Endothelial cell of umbilical vein (primary cell): ENCODE results near the gene YPEL1. TPM values are rescaled to one million over a fixed set of nuclear protein-coding genes. Genes with fewer than 3 reads are reported as not detected.

ENCODE experiments used
- BruUV-seq: library from RNA; stranded (reverse); fragments of 400-500 nt; replicated peaks from 2 replicates; lab custom pipeline; 2021; lab: Mats Ljungman, UMichigan
- CTCF ChIA-PET: fragments of 300-600, 350-600 bp; sonication (Branson Sonifier 250); formaldehyde crosslinking; loops from one replicate; lab custom pipeline; 2021; ENCODE audit warnings: antibody characterized with exemption, inconsistent platforms; lab: Charles Lee
- POLR2A ChIA-PET: fragments of 300-600, 350-600 bp; sonication (Branson Sonifier 250); formaldehyde crosslinking; loops from one replicate; lab custom pipeline; 2021; ENCODE audit warnings: antibody characterized with exemption, inconsistent platforms; lab: Charles Lee
- DNase-seq: peaks from one replicate; pipeline ENCODE4 v3.0.0-alpha.2; 2011; ENCODE audit warnings: low read depth, low spot score
- FAIRE-seq: peaks from 2 replicates; lab custom pipeline; 2011; peaks lifted over from hg19 to GRCh38; lab: Jason Lieb, UNC
- H2AFZ ChIP-seq: 2 replicates; pipeline ENCODE4 v1.6.0; 2012; ENCODE audit warnings: low read depth, low read length, control low read depth, inconsistent platforms
- H3K27ac ChIP-seq: 2 replicates; pipeline ENCODE4 v1.5.1; 2011; ENCODE audit warnings: low read depth, mild to moderate bottlenecking, control low read depth, low read length, moderate library complexity; ENCODE audit not compliant: insufficient read depth
- H3K27me3 ChIP-seq, 2 experiments: 2 replicates each; pipeline versions ENCODE4 v1.6.0 to v1.6.1; 2011; ENCODE audit warnings: low read length in 2 of 2, mixed read lengths in 1 of 2; ENCODE audit not compliant: control insufficient read depth in 2 of 2, insufficient read depth in 2 of 2
- H3K36me3 ChIP-seq, 2 experiments: 2 replicates in 1 of 2; 3 replicates in 1 of 2; pipeline ENCODE4 v1.5.1; 2011; ENCODE audit warnings: low read length in 2 of 2, mild to moderate bottlenecking in 1 of 2, moderate library complexity in 1 of 2; ENCODE audit not compliant: control insufficient read depth in 2 of 2, insufficient read depth in 2 of 2; ENCODE audit errors: extremely low read depth in 1 of 2
- H3K4me1 ChIP-seq: 3 replicates; pipeline ENCODE4 v1.5.1; 2011; ENCODE audit warnings: mild to moderate bottlenecking, low read length; ENCODE audit not compliant: control insufficient read depth, insufficient read depth; ENCODE audit errors: extremely low read depth
- H3K4me2 ChIP-seq: 2 replicates; pipeline ENCODE4 v1.6.1; 2011; ENCODE audit warnings: low read length, control low read depth, mixed read lengths; ENCODE audit not compliant: insufficient read depth
- H3K4me3 ChIP-seq, 3 experiments: fragments of 200-600 bp in 1 of 3; sonication (generic), shearing (Covaris generic) in 1 of 3; replicated peaks in 1 of 3; 2 replicates each; pipeline ENCODE4 v1.5.1; 2011 to 2016; ENCODE audit warnings: control low read depth in 3 of 3, low read length in 3 of 3, mild to moderate bottlenecking in 2 of 3, inconsistent platforms in 1 of 3, low read depth in 1 of 3, moderate library complexity in 1 of 3; ENCODE audit not compliant: insufficient read depth in 1 of 3
- H3K79me2 ChIP-seq: 2 replicates; pipeline ENCODE4 v1.6.0; 2012; ENCODE audit warnings: low read length, inconsistent platforms; ENCODE audit not compliant: control insufficient read depth, insufficient read depth
- H3K9ac ChIP-seq: replicated peaks from 2 replicates; pipeline ENCODE3; 2011; ENCODE audit warnings: low read length, control low read depth; ENCODE audit not compliant: insufficient read depth; ENCODE audit errors: extremely low read depth
- H3K9me1 ChIP-seq: replicated peaks from 3 replicates; pipeline ENCODE4 v1.6.0; 2011; ENCODE audit warnings: mild to moderate bottlenecking, low read length; ENCODE audit not compliant: control insufficient read depth, insufficient read depth; ENCODE audit errors: extremely low read depth
- H3K9me3 ChIP-seq: replicated peaks from 2 replicates; pipeline ENCODE4 v1.5.1; 2012; ENCODE audit warnings: low read length, inconsistent platforms; ENCODE audit not compliant: control insufficient read depth, insufficient read depth
- H4K20me1 ChIP-seq: replicated peaks from 2 replicates; pipeline ENCODE3; 2011; ENCODE audit warnings: mild to moderate bottlenecking, low read length; ENCODE audit not compliant: control insufficient read depth, insufficient read depth; ENCODE audit errors: extremely low read depth
- CTCF ChIP-seq, 2 donors: IDR thresholded peaks; 1 replicate in 1 of 2; 2 replicates in 1 of 2; pipeline ENCODE4 v1.5.1; 2011; ENCODE audit warnings: low read length in 2 of 2, mild to moderate bottlenecking in 2 of 2, moderate library complexity in 2 of 2, control low read depth in 1 of 2, inconsistent platforms in 1 of 2, low read depth in 1 of 2; ENCODE audit not compliant: insufficient read depth in 1 of 2; ENCODE audit errors: extremely low read depth in 1 of 2
- EZH2 ChIP-seq: IDR thresholded peaks from 2 replicates; pipeline ENCODE4 v1.6.1; 2012; ENCODE audit warnings: borderline replicate concordance, low read depth, mild to moderate bottlenecking, moderate library complexity, low read length, inconsistent platforms; ENCODE audit not compliant: severe bottlenecking
- FOS ChIP-seq: IDR thresholded peaks from 2 replicates; pipeline ENCODE4 v1.6.1; 2011; ENCODE audit warnings: mild to moderate bottlenecking, low read length, moderate library complexity, borderline replicate concordance; ENCODE audit not compliant: insufficient read depth
- MAX ChIP-seq: IDR thresholded peaks from 2 replicates; pipeline ENCODE4 v1.6.1; 2011; ENCODE audit not compliant: insufficient read depth, insufficient read length
- MYC ChIP-seq: IDR thresholded peaks from one replicate; pipeline ENCODE4 v1.6.1; 2011; ENCODE audit warnings: mild to moderate bottlenecking, low read depth, low read length
- dilution Hi-C: fragments of 300-500 bp; cut with MboI; formaldehyde crosslinking; loops from one replicate; pipeline ENCODE4 v1.15.0; 2019; ENCODE audit warnings: low sequenced_read_pairs; ENCODE audit not compliant: extremely low pct_ligation_motif_present
- intact Hi-C: fragments of 100-400 bp; cut with micrococcal nuclease; formaldehyde crosslinking; loops from one replicate; pipeline ENCODE4 v1.10.0; 2022
- polyA plus RNA-seq, 4 experiments: library from polyadenylated mRNA; depleted of rRNA in 3 of 4; stranded (reverse) in 3 of 4; unstranded in 1 of 4; fragments of >200 nt; gene quantifications; 2 replicates each; pipeline versions ENCODE4 v1.2.1 to v1.2.3, GENCODE V29; 2011 to 2012; ENCODE audit warnings: missing spikeins in 1 of 4
- total RNA-seq: library from RNA; stranded (reverse); gene quantifications from 2 replicates; pipeline ENCODE4 v1.2.3, GENCODE V29; 2021

YPEL1 gene
- total and polyA plus RNA-seq, 2 donors (not counting 3 experiments of a cell fraction or from before 2014, with no cell fraction given): 3.7 to 6.2 TPM

- Histone ChIP-seq H3K36me3 (peaks cover 0 to 36% of the 10 kb centered on the region in 2 experiments), H3K4me1 (no peaks in the 10 kb centered on the region), H3K4me3 (no peak overlapping the region), H2AFZ (no peak overlapping the region), H4K20me1 (no peaks in the 10 kb centered on the region), H3K27ac (no peak overlapping the region), H3K9me3 (no peaks in the 10 kb centered on the region), H3K9me1 (no peaks in the 10 kb centered on the region), H3K27me3 (no peaks in the 10 kb centered on the region), H3K79me2 (no peaks in the 10 kb centered on the region), H3K4me2 (no peak overlapping the region), H3K9ac (no peak overlapping the region)
- TF ChIP-seq EZH2 (no peak), FOS (no peak), CTCF (IDR thresholded peaks at IDR 0.05; ENCODE audit: extremely low read depth in 1 of 2, insufficient read depth in 1 of 2, low read depth in 1 of 2, low read length in 2 of 2) (no peak), MAX (no peak), MYC (no peak)
- CTCF ChIA-PET: interaction anchor here (0.7 kb wide), 1 partner anchor 119 kb away, joined by 3 read pairs; no protein-coding TSS in a partner anchor
- dilution Hi-C loops: no loop called here
- DNase-seq (no peak), FAIRE-seq (no peak)
- POLR2A ChIA-PET: interaction anchor here (0.6 kb wide), 1 partner anchor 10 kb away, joined by 5 read pairs; no protein-coding TSS in a partner anchor
- intact Hi-C loops: no loop called here
- TSS peak; percentile 22 for BruUV-seq
These were observed 38.4 kb downstream of the YPEL1 start for GRCh38 chr22:21697021-21697771.
